Ovary (tissue), 3 donors: ENCODE data around the gene MYRF.

Source experiments
- EP300 ChIP-seq: sonication (generic); formaldehyde crosslinking; IDR thresholded peaks from one replicate; pipeline ENCODE4 v1.6.1; 2017; ENCODE audit warnings: antibody characterized with exemption
- TF ChIP-seq, protein P1 (sequence below), 3 donors: fragments of 450-650 bp in 2 of 3; fragments of 200-600 bp in 1 of 3; IDR thresholded peaks; one replicate each; pipeline versions ENCODE4 v1.5.1 to v1.8.0; 2016 to 2022; ENCODE audit warnings: antibody characterized with exemption in 3 of 3, mild to moderate bottlenecking in 1 of 3
- donor health status: DM: no; HTN: no; CAD: no.

- TF ChIP-seq EP300: no peak
- TF ChIP-seq, protein P1, sequence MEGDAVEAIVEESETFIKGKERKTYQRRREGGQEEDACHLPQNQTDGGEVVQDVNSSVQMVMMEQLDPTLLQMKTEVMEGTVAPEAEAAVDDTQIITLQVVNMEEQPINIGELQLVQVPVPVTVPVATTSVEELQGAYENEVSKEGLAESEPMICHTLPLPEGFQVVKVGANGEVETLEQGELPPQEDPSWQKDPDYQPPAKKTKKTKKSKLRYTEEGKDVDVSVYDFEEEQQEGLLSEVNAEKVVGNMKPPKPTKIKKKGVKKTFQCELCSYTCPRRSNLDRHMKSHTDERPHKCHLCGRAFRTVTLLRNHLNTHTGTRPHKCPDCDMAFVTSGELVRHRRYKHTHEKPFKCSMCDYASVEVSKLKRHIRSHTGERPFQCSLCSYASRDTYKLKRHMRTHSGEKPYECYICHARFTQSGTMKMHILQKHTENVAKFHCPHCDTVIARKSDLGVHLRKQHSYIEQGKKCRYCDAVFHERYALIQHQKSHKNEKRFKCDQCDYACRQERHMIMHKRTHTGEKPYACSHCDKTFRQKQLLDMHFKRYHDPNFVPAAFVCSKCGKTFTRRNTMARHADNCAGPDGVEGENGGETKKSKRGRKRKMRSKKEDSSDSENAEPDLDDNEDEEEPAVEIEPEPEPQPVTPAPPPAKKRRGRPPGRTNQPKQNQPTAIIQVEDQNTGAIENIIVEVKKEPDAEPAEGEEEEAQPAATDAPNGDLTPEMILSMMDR (IDR thresholded peaks at IDR 0.05): no peak
These were observed 47.6 kb upstream of the MYRF start for GRCh38 chr11:61704838-61705237.
